GM18526 (cell line): ENCODE results near the gene HSPA4L.

Experiments
- POLR2A ChIP-seq: IDR thresholded peaks from 3 replicates; pipeline ENCODE4 v1.6.1; 2011; ENCODE audit not compliant: insufficient read length; ENCODE audit errors: extremely low read depth

The HSPA4L gene

GRCh38 chr4:127782275-127783025 lies at the start of gene HSPA4L:
Gene HSPA4L (plus strand): TSS chr4:127782322. CDS start chr4:127782551, 229 bp downstream.
- TF ChIP-seq POLR2A: peak; percentile 79

- no peak for TF ChIP-seq POLR2A
Measured at GRCh38 chr4:127732623-127733328, 49.3 kb upstream of the HSPA4L start.

GRCh38 chr4:127734976-127735375 lies 47.1 kb upstream of the HSPA4L start:
- TF ChIP-seq POLR2A: no peak

GRCh38 chr4:127737295-127737694 lies 44.8 kb upstream of the HSPA4L start:
- TF ChIP-seq POLR2A: no peak

GRCh38 chr4:127741247-127741646 lies 40.9 kb upstream of the HSPA4L start:
- no peak for TF ChIP-seq POLR2A

- TF ChIP-seq POLR2A: no peak
Measured at GRCh38 chr4:127747883-127748282, 34.2 kb upstream of the HSPA4L start.

- no peak for TF ChIP-seq POLR2A
Measured at GRCh38 chr4:127748957-127749356, 33.2 kb upstream of the HSPA4L start.

- TF ChIP-seq POLR2A: no peak
Measured at GRCh38 chr4:127756906-127757305, 25.2 kb upstream of the HSPA4L start.

- no peak for TF ChIP-seq POLR2A
Measured at GRCh38 chr4:127759228-127759820, 22.8 kb upstream of the HSPA4L start.

GRCh38 chr4:127759893-127760292 lies 22.2 kb upstream of the HSPA4L start:
- no peak for TF ChIP-seq POLR2A

GRCh38 chr4:127771535-127772275 lies 10.4 kb upstream of the HSPA4L start:
- TF ChIP-seq POLR2A: no peak

GRCh38 chr4:127772769-127773671 lies 9.1 kb upstream of the HSPA4L start:
- no peak for TF ChIP-seq POLR2A

- TF ChIP-seq POLR2A: no peak
Measured at GRCh38 chr4:127775843-127776242, 6.3 kb upstream of the HSPA4L start.

- no peak for TF ChIP-seq POLR2A
Measured at GRCh38 chr4:127776620-127777019, 5.5 kb upstream of the HSPA4L start.
